ENCODE results near the gene TMEM132D. TPM values are rescaled to one million over a fixed set of nuclear protein-coding genes. Genes with fewer than 3 reads are reported as not detected.

TMEM132D gene
- total RNA-seq, 1 experiment from 2014 or later = not detected

DNA sequence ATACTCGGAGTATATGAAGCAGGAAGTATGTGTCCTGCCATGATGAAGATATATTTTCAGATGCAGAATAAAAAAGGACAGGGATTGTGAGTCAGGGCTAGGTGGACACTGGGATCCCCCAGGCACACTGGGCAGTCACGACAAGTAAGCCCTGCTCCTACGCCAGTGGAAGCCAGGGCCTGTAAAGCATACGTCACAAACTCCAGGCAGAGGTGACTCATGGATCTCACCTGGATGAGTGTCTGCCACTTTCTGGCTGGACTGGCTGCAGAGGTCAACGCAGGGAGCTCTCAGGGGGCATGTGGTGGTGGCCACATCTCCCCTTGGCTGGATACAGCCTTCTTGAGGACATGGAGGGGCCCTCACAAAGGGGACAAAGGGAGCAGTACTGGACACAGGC lies 788.3 kb downstream of the TMEM132D start:
- TF ChIP-seq TCF7L2 (IDR thresholded peaks at IDR 0.05; ENCODE audit: low read depth, low read length) = no peak
- BruUV-seq (replicated peaks) = no TSS peak
- intact Hi-C loops (cut with micrococcal nuclease; ENCODE audit: unreplicated experiment) = no loop called here
- ChIA-PET POLR2A (no interaction called here), CTCF (no interaction called here)
- Histone ChIP-seq H3K27ac (ENCODE audit: low read length) (no peak overlapping the region), H3K4me1 (ENCODE audit: control insufficient read depth, insufficient read depth, low read length) (no peaks in the 10 kb centered on the region), H3K9me3 (ENCODE audit: control insufficient read depth, insufficient read depth, low read depth, low read length) (no peaks in the 10 kb centered on the region), H3K27me3 (ENCODE audit: control insufficient read depth, insufficient read depth, low read length) (no peaks in the 10 kb centered on the region; the same call in 1 of the 2 replicates), H3K4me3 (ENCODE audit: low read depth in 2 of 2, low read length in 2 of 2) (no peak overlapping the region), H3K36me3 (ENCODE audit: control insufficient read depth, insufficient read depth, low read length) (no peaks in the 10 kb centered on the region)
- in situ Hi-C loops (cut with HindIII; ENCODE audit: low pct_unique_long_range_greater_than_20kb, low sequenced_read_pairs) = no loop called here
- DNase-seq (ENCODE audit: low read depth, low spot score) (no peak), ATAC-seq (no peak)

DNA sequence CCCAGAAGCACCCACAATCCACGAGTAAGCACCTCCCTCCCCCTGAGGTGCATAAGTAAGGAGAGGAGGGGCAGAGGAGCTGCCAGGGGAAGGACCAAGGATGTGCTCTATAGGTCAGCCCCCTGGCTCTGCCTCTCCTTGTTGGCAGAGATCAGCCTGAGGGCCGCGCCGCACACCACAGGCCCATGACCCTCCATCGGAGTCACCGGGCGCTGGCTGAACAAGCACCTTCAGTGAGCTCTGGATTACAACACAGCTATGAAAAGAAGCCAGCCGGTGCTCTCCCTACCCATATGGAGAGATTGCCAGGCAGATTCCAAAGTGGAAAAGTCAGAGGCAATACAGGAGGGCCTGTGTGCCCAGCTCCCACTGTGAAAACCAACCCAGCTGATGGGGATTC lies 793.2 kb downstream of the TMEM132D start:
- Histone ChIP-seq H3K36me3 (ENCODE audit: control insufficient read depth, insufficient read depth, low read length) (no peaks in the 10 kb centered on the region), H3K4me3 (ENCODE audit: low read depth in 2 of 2, low read length in 2 of 2) (no peak overlapping the region), H3K27ac (ENCODE audit: low read length) (no peak overlapping the region), H3K9me3 (ENCODE audit: control insufficient read depth, insufficient read depth, low read depth, low read length) (no peaks in the 10 kb centered on the region), H3K27me3 (ENCODE audit: control insufficient read depth, insufficient read depth, low read length) (no peaks in the 10 kb centered on the region; the same call in 1 of the 2 replicates), H3K4me1 (ENCODE audit: control insufficient read depth, insufficient read depth, low read length) (no peaks in the 10 kb centered on the region)
- CTCF ChIA-PET = no interaction called here
- DNase-seq (ENCODE audit: low read depth, low spot score) (no peak), ATAC-seq (no peak)
- POLR2A ChIA-PET = no interaction called here
- intact Hi-C loops (cut with micrococcal nuclease; ENCODE audit: unreplicated experiment) (no loop called here), in situ Hi-C loops (cut with HindIII; ENCODE audit: low pct_unique_long_range_greater_than_20kb, low sequenced_read_pairs) (no loop called here)
- BruUV-seq (replicated peaks) = no TSS peak
- TF ChIP-seq, protein P1, sequence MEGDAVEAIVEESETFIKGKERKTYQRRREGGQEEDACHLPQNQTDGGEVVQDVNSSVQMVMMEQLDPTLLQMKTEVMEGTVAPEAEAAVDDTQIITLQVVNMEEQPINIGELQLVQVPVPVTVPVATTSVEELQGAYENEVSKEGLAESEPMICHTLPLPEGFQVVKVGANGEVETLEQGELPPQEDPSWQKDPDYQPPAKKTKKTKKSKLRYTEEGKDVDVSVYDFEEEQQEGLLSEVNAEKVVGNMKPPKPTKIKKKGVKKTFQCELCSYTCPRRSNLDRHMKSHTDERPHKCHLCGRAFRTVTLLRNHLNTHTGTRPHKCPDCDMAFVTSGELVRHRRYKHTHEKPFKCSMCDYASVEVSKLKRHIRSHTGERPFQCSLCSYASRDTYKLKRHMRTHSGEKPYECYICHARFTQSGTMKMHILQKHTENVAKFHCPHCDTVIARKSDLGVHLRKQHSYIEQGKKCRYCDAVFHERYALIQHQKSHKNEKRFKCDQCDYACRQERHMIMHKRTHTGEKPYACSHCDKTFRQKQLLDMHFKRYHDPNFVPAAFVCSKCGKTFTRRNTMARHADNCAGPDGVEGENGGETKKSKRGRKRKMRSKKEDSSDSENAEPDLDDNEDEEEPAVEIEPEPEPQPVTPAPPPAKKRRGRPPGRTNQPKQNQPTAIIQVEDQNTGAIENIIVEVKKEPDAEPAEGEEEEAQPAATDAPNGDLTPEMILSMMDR (IDR thresholded peaks at IDR 0.05) = no peak
- TF ChIP-seq TCF7L2 (IDR thresholded peaks at IDR 0.05; ENCODE audit: low read depth, low read length) (no peak), POLR2AphosphoS5 (IDR thresholded peaks at IDR 0.05; ENCODE audit: low read depth, low read length) (no peak), SIN3A (IDR thresholded peaks at IDR 0.05; ENCODE audit: borderline replicate concordance, insufficient read depth, low read depth, low read length) (no peak)
- TF ChIP-seq, protein P2, sequence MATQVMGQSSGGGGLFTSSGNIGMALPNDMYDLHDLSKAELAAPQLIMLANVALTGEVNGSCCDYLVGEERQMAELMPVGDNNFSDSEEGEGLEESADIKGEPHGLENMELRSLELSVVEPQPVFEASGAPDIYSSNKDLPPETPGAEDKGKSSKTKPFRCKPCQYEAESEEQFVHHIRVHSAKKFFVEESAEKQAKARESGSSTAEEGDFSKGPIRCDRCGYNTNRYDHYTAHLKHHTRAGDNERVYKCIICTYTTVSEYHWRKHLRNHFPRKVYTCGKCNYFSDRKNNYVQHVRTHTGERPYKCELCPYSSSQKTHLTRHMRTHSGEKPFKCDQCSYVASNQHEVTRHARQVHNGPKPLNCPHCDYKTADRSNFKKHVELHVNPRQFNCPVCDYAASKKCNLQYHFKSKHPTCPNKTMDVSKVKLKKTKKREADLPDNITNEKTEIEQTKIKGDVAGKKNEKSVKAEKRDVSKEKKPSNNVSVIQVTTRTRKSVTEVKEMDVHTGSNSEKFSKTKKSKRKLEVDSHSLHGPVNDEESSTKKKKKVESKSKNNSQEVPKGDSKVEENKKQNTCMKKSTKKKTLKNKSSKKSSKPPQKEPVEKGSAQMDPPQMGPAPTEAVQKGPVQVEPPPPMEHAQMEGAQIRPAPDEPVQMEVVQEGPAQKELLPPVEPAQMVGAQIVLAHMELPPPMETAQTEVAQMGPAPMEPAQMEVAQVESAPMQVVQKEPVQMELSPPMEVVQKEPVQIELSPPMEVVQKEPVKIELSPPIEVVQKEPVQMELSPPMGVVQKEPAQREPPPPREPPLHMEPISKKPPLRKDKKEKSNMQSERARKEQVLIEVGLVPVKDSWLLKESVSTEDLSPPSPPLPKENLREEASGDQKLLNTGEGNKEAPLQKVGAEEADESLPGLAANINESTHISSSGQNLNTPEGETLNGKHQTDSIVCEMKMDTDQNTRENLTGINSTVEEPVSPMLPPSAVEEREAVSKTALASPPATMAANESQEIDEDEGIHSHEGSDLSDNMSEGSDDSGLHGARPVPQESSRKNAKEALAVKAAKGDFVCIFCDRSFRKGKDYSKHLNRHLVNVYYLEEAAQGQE (IDR thresholded peaks at IDR 0.05; ENCODE audit: insufficient read depth in 1 of 2, low read depth in 2 of 2, low read length in 1 of 2) = no peak

DNA sequence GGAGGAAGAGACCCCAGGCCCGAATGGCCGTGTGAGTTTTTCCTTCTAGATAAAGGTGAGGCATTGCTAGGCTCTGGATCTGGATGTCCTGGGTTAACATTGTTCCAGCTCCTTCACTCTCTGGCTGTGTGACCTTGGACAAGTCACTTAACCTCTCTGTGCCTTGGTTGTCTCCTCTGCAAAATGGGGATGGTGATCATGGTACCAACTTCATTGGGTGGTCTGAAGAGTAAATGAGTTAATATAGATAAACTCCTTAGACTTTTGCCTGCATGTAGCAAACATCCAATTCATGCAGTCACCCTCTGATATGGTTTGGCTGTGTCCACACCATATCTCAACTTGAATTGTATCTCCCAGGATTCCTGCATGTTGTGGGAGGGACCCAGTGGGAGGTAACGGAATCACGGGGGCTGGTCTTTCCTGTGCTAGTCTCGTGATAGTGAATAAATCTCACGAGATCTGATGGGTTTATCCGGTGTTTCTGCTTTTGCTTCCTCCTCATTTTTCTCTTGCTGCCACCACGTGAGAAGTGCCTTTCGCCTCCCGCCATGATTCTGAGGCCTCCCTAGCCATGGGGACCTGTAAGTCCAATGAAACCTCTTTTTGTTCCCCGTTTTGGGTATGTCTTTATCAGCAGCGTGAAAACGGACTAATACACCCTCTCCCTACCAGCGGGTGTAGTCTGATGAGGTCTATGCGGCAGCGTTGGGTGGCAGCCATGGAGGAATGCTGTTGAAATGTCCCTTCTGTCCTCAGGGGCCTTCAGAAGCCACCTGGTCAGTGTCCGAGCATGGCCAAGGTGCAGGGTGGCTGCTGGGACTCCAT lies 794.4 kb downstream of the TMEM132D start:
- no peak for ATAC-seq

More for the DNA sequence above, 794.4 kb downstream of the TMEM132D start:
- ChIA-PET POLR2A (no interaction called here), CTCF (no interaction called here)
- H3K27me3 ChIP-seq (ENCODE audit: control insufficient read depth, insufficient read depth, low read length) = no peaks in the 10 kb centered on the region; the same call in 1 of the 2 replicates
- no peak for TF ChIP-seq TCF7L2 (IDR thresholded peaks at IDR 0.05; ENCODE audit: low read depth, low read length)
- TF ChIP-seq POLR2AphosphoS5 (IDR thresholded peaks at IDR 0.05; ENCODE audit: low read depth, low read length) = no peak
- no peak for TF ChIP-seq SIN3A (IDR thresholded peaks at IDR 0.05; ENCODE audit: borderline replicate concordance, insufficient read depth, low read depth, low read length)
- TF ChIP-seq, protein P1 (IDR thresholded peaks at IDR 0.05) = no peak
- TF ChIP-seq, protein P2 (IDR thresholded peaks at IDR 0.05; ENCODE audit: insufficient read depth in 1 of 2, low read depth in 2 of 2, low read length in 1 of 2) = no peak
- no peaks in the 10 kb centered on the region for H3K4me1 ChIP-seq (ENCODE audit: control insufficient read depth, insufficient read depth, low read length)
- intact Hi-C loops (cut with micrococcal nuclease; ENCODE audit: unreplicated experiment) (no loop called here), in situ Hi-C loops (cut with HindIII; ENCODE audit: low pct_unique_long_range_greater_than_20kb, low sequenced_read_pairs) (no loop called here)
- no peaks in the 10 kb centered on the region for H3K36me3 ChIP-seq (ENCODE audit: control insufficient read depth, insufficient read depth, low read length)
- no peak overlapping the region for H3K27ac ChIP-seq (ENCODE audit: low read length)
- no peak for DNase-seq (ENCODE audit: low read depth, low spot score)
- no peaks in the 10 kb centered on the region for H3K9me3 ChIP-seq (ENCODE audit: control insufficient read depth, insufficient read depth, low read depth, low read length)
- BruUV-seq (replicated peaks) = no TSS peak
- no peak overlapping the region for H3K4me3 ChIP-seq (ENCODE audit: low read depth in 2 of 2, low read length in 2 of 2)
